Ectodermal cell (in vitro differentiated cells): ENCODE measurements around the gene RECQL.

Source experiments
- H3K27ac ChIP-seq: 2 replicates; pipeline ENCODE4 v1.7.0; 2013; ENCODE audit warnings: mild to moderate bottlenecking, low read depth, low read length; ENCODE audit not compliant: insufficient read depth, poor library complexity, severe bottlenecking
- H3K27me3 ChIP-seq: 2 replicates; pipeline ENCODE4 v1.7.0; 2013; ENCODE audit warnings: mild to moderate bottlenecking, low read length; ENCODE audit not compliant: insufficient read depth, control insufficient read depth, poor library complexity, severe bottlenecking
- H3K36me3 ChIP-seq: one replicate; pipeline ENCODE4 v1.7.0; 2013; ENCODE audit warnings: low read length; ENCODE audit not compliant: control insufficient read depth, insufficient read depth
- H3K4me1 ChIP-seq: one replicate; pipeline ENCODE4 v1.7.0; 2013; ENCODE audit warnings: low read length; ENCODE audit not compliant: control insufficient read depth, insufficient read depth
- H3K4me3 ChIP-seq: 2 replicates; pipeline ENCODE4 v1.7.0; 2013; ENCODE audit warnings: low read depth, low read length, control low read depth; ENCODE audit not compliant: insufficient read depth
- H3K9me3 ChIP-seq: 2 replicates; pipeline ENCODE4 v1.7.0; 2013; ENCODE audit warnings: mild to moderate bottlenecking, low read length, moderate library complexity; ENCODE audit not compliant: control insufficient read depth
- WGBS, 2 experiments: methylation state at CpG; one replicate each; pipeline ENCODE4 v1.1.7; 2013; ENCODE audit warnings: missing lambda C conversion rate in 2 of 2; 5-methylcytosine and 5-hydroxymethylcytosine counted together

RECQL gene

GRCh38 chr12:21505888-21506287 is 4.5 kb upstream of the RECQL start:
- Histone ChIP-seq H3K9me3 (no peaks in the 10 kb centered on the region), H3K4me3 (no peak overlapping the region), H3K4me1 (no peaks in the 10 kb centered on the region), H3K36me3 (peaks cover 6% of the 10 kb centered on the region), H3K27ac (no peak overlapping the region), H3K27me3 (no peaks in the 10 kb centered on the region)
- WGBS, 2 experiments: 50 to 100% methylated on average over 1 to 2 of the region's 2 CpGs

GRCh38 chr12:21502872-21503271 is 1.4 kb upstream of the RECQL start:
- no peaks in the 10 kb centered on the region for H3K27me3 ChIP-seq
- H3K9me3 ChIP-seq: no peaks in the 10 kb centered on the region
- no peak overlapping the region for H3K27ac ChIP-seq
- WGBS, 2 experiments: 86 to 100% methylated on average over 1 of the region's 1 CpG
- peak overlapping the region; percentile 88 for H3K4me3 ChIP-seq
- peaks cover 9% of the 10 kb centered on the region for H3K36me3 ChIP-seq
- H3K4me1 ChIP-seq: no peaks in the 10 kb centered on the region

DNA sequence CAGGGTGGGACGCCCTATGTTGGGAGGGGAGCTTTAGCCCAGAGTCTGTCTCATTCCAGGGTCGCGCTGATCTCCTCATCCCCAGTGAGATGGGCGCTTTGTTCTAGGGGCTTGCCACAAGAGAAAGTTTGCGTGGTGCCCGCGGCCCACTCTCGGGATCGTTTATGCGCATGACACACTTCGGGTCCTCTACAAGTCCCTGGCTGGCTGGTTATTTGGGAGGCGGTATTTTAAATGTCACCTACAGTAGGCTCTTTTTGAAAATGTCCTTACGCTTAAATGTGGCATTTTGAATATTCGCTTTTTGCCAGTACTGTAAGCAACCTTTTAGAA is 695 bp upstream of the RECQL start:
- peak overlapping the region; percentile 87 for H3K27ac ChIP-seq
- H3K9me3 ChIP-seq: no peaks in the 10 kb centered on the region
- WGBS, 2 experiments: 1% methylated on average over 14 of the region's 14 CpGs
- no peaks in the 10 kb centered on the region for H3K4me1 ChIP-seq
- no peaks in the 10 kb centered on the region for H3K27me3 ChIP-seq
- peaks cover 10% of the 10 kb centered on the region for H3K36me3 ChIP-seq
- H3K4me3 ChIP-seq: peak overlapping the region; percentile 88

- H3K4me1 ChIP-seq: no peaks in the 10 kb centered on the region
Measured at GRCh38 chr12:21500786-21501257, 613 bp downstream of the RECQL start.

DNA sequence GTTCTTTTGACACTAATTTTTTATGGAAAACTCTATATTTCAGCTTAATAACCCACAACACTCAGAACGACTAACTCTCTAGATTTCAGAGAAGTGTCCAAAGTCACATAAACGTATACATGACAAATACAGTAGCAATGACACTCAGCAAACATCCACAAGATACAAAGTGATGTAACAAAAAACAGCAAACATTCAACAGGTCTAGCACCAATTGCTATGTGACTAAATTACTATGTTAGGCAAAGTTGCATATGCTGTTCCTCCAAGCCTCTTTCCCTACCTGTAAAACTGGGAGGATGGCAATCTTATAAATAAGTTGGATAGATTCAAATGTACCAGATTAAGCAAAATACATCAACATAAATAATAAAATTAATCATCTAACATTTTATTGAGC is 1.7 kb downstream of the RECQL start:
- peaks cover 22% of the 10 kb centered on the region for H3K36me3 ChIP-seq
- 61 to 63% methylated on average over 2 of the region's 2 CpGs for WGBS, 2 experiments
- no peaks in the 10 kb centered on the region for H3K9me3 ChIP-seq
- no peak overlapping the region for H3K4me3 ChIP-seq
- H3K27ac ChIP-seq: no peak overlapping the region
- no peaks in the 10 kb centered on the region for H3K4me1 ChIP-seq
- no peaks in the 10 kb centered on the region for H3K27me3 ChIP-seq

More at GRCh38 chr12:21500786-21501257, 613 bp downstream of the RECQL start:
- Histone ChIP-seq H3K36me3 (peaks cover 14% of the 10 kb centered on the region), H3K4me3 (peak overlapping the region; percentile 88), H3K9me3 (no peaks in the 10 kb centered on the region), H3K27ac (peak overlapping the region; percentile 76), H3K27me3 (no peaks in the 10 kb centered on the region)
- 17 to 19% methylated on average over 7 to 8 of the region's 8 CpGs for WGBS, 2 experiments

GRCh38 chr12:21485998-21486397 is 15.4 kb downstream of the RECQL start:
- Histone ChIP-seq H3K27ac (no peak overlapping the region), H3K4me1 (no peaks in the 10 kb centered on the region), H3K9me3 (no peaks in the 10 kb centered on the region), H3K27me3 (no peaks in the 10 kb centered on the region), H3K4me3 (no peak overlapping the region), H3K36me3 (peaks cover 9% of the 10 kb centered on the region)

DNA sequence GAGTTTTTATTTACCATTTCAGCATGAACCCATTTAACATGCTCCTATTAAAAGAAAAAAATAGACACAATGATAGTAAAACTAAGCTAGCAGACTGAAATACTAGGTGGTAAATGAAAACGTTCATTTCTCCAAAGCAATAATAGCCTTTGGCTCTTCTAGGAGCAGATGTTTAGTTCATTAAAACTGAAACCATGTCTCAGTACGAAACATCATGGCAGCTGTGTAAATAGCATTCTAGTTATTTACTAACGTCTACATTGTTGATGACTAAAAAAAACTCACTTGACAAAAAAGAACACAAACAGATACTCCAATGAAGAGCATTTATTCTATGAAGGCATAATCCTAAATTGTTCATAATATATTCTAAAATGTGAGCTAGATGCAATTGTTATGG is 17.9 kb downstream of the RECQL start:
- Histone ChIP-seq H3K36me3 (peaks cover 9% of the 10 kb centered on the region), H3K27ac (no peak overlapping the region), H3K9me3 (no peaks in the 10 kb centered on the region), H3K4me1 (no peaks in the 10 kb centered on the region), H3K4me3 (no peak overlapping the region), H3K27me3 (no peaks in the 10 kb centered on the region)
- 88 to 96% methylated on average over 2 of the region's 3 CpGs for WGBS, 2 experiments

- Histone ChIP-seq H3K4me3 (no peak overlapping the region), H3K27ac (no peak overlapping the region), H3K9me3 (no peaks in the 10 kb centered on the region), H3K27me3 (no peaks in the 10 kb centered on the region), H3K36me3 (no peaks in the 10 kb centered on the region), H3K4me1 (no peaks in the 10 kb centered on the region)
- 93 to 95% methylated on average over 10 of the region's 10 CpGs for WGBS, 2 experiments
Measured at GRCh38 chr12:21478756-21479455, 22.5 kb downstream of the RECQL start.

GRCh38 chr12:21476949-21477348 is 24.5 kb downstream of the RECQL start:
- Histone ChIP-seq H3K9me3 (no peaks in the 10 kb centered on the region), H3K36me3 (peaks cover 14% of the 10 kb centered on the region)

GRCh38 chr12:21475552-21475951 is 25.9 kb downstream of the RECQL start:
- Histone ChIP-seq H3K27me3 (no peaks in the 10 kb centered on the region), H3K27ac (no peak overlapping the region), H3K4me3 (no peak overlapping the region), H3K4me1 (no peaks in the 10 kb centered on the region), H3K36me3 (peaks cover 14% of the 10 kb centered on the region), H3K9me3 (no peaks in the 10 kb centered on the region)
- 100% methylated on average over 1 of the region's 1 CpG for WGBS, 2 experiments

More at GRCh38 chr12:21476949-21477348, 24.5 kb downstream of the RECQL start:
- Histone ChIP-seq H3K27ac (no peak overlapping the region), H3K4me3 (no peak overlapping the region), H3K27me3 (no peaks in the 10 kb centered on the region), H3K4me1 (no peaks in the 10 kb centered on the region)
- WGBS, 2 experiments: 92 to 100% methylated on average over 1 of the region's 3 CpGs
